ENCODE measurements around the gene NEK9. TPM values are rescaled to one million over a fixed set of nuclear protein-coding genes. Genes with fewer than 3 reads are reported as not detected.

NEK9 gene
- total RNA-seq, 1 donor from 2014 or later: 97.7 TPM

DNA sequence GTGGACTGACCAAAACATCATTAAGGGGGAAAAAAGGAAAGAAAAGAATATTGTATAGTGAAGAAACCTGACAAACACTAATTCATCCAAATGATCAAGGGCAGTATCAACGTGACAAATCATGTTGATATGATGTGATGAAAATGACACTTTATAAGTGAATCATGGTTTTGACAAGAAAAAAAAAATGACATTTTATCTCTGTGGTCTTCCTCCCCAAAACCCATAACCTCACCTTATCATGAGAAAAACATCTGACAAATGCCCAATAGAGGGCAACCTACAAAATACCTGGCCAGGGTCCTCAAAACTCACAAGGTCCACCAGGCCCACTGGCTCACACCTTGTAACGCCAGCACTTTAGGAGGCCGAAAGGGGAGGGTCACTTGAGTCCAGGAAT lies 35.8 kb upstream of the NEK9 start:
- DNase-seq (no peak), ATAC-seq (no peak)
- H3K4me1 ChIP-seq: peaks cover 50% of the 10 kb centered on the region
- TF ChIP-seq, protein P1, sequence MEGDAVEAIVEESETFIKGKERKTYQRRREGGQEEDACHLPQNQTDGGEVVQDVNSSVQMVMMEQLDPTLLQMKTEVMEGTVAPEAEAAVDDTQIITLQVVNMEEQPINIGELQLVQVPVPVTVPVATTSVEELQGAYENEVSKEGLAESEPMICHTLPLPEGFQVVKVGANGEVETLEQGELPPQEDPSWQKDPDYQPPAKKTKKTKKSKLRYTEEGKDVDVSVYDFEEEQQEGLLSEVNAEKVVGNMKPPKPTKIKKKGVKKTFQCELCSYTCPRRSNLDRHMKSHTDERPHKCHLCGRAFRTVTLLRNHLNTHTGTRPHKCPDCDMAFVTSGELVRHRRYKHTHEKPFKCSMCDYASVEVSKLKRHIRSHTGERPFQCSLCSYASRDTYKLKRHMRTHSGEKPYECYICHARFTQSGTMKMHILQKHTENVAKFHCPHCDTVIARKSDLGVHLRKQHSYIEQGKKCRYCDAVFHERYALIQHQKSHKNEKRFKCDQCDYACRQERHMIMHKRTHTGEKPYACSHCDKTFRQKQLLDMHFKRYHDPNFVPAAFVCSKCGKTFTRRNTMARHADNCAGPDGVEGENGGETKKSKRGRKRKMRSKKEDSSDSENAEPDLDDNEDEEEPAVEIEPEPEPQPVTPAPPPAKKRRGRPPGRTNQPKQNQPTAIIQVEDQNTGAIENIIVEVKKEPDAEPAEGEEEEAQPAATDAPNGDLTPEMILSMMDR (IDR thresholded peaks at IDR 0.05): no peak
- intact Hi-C loops (cut with DNase I): no loop called here
- H3K4me3 ChIP-seq: no peak overlapping the region
- no peak overlapping the region for H3K27ac ChIP-seq
- H3K27me3 ChIP-seq (ENCODE audit: low read depth): no peaks in the 10 kb centered on the region
- H3K9me3 ChIP-seq: no peaks in the 10 kb centered on the region
- H3K36me3 ChIP-seq: peaks cover 5% of the 10 kb centered on the region

GRCh38 chr14:75158843-75159614 lies 32.2 kb upstream of the NEK9 start:
- ATAC-seq (no peak), DNase-seq (no peak)
- TF ChIP-seq, protein P1 (IDR thresholded peaks at IDR 0.05): no peak
- Histone ChIP-seq H3K27ac (no peak overlapping the region), H3K9me3 (no peaks in the 10 kb centered on the region), H3K27me3 (ENCODE audit: low read depth) (no peaks in the 10 kb centered on the region), H3K36me3 (peaks cover 5% of the 10 kb centered on the region), H3K4me1 (peaks cover 22% of the 10 kb centered on the region), H3K4me3 (no peak overlapping the region)
- intact Hi-C loops (cut with DNase I): no loop called here

DNA sequence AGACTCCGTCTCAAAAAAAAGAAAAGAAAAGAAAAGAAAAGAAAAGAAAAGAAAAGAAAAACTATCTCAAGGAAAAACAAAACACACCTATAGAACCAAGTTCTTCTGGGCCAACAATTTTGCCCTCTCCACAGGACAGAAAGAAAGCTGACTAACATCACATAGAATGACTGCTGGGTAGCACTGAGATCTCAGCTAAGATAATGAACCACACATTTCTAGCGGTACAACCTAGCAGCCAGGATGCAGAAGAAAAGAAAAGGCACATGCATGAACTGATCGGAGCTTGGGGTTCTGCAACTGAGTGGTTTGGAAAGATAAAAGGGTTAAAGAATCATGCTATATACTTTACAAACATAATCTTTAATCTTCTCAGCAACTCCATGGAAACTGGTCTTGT lies 30.1 kb upstream of the NEK9 start:
- no peak overlapping the region for H3K4me3 ChIP-seq
- peaks cover 5% of the 10 kb centered on the region for H3K36me3 ChIP-seq
- H3K4me1 ChIP-seq: peaks cover 24% of the 10 kb centered on the region
- no peak for DNase-seq
- intact Hi-C loops (cut with DNase I): no loop called here
- no peak for ATAC-seq
- no peaks in the 10 kb centered on the region for H3K9me3 ChIP-seq
- no peak overlapping the region for H3K27ac ChIP-seq
- no peaks in the 10 kb centered on the region for H3K27me3 ChIP-seq (ENCODE audit: low read depth)
- TF ChIP-seq, protein P1 (IDR thresholded peaks at IDR 0.05): no peak

DNA sequence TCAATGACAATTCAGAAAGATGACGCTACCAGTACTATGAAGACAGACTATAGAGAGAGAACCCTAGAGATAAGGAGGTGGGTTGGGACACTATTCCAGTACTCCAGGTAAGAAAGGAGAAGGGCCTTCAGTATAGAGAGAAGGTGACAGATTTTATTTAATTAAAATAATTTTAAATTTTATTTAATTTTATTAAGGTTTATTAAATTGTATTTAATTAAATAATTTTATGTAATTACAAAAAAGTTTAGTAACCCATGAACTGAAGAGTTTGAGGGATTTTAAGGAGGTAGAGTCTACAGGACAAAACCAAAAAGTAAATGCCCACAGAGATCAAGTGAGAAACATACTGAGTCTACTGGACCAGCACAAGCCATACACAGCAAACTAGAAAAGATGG lies 29.3 kb upstream of the NEK9 start:
- no peak overlapping the region for H3K27ac ChIP-seq
- H3K36me3 ChIP-seq: peaks cover 13% of the 10 kb centered on the region
- no peaks in the 10 kb centered on the region for H3K9me3 ChIP-seq
- peaks cover 30% of the 10 kb centered on the region for H3K4me1 ChIP-seq
- no peak overlapping the region for H3K4me3 ChIP-seq
- no peak for ATAC-seq
- TF ChIP-seq, protein P1 (IDR thresholded peaks at IDR 0.05): no peak
- no peaks in the 10 kb centered on the region for H3K27me3 ChIP-seq (ENCODE audit: low read depth)
- DNase-seq: no peak
- intact Hi-C loops (cut with DNase I): no loop called here

GRCh38 chr14:75155169-75155568 lies 28.3 kb upstream of the NEK9 start:
- H3K36me3 ChIP-seq: peaks cover 22% of the 10 kb centered on the region
- intact Hi-C loops (cut with DNase I): no loop called here
- no peak overlapping the region for H3K4me3 ChIP-seq
- H3K27me3 ChIP-seq (ENCODE audit: low read depth): no peaks in the 10 kb centered on the region
- DNase-seq (no peak), ATAC-seq (no peak)
- TF ChIP-seq, protein P1 (IDR thresholded peaks at IDR 0.05): no peak
- H3K9me3 ChIP-seq: no peaks in the 10 kb centered on the region
- no peak overlapping the region for H3K27ac ChIP-seq
- H3K4me1 ChIP-seq: peaks cover 20% of the 10 kb centered on the region
